Tibial nerve (tissue), 4 donors: ENCODE results near the gene C22orf39.

Source experiments
- CTCF ChIP-seq, 5 experiments: fragments of 200-600 bp in 3 of 5; fragments of 450-650 bp in 2 of 5; sonication (generic) in 3 of 5; IDR thresholded peaks; one replicate each; pipeline ENCODE4 v1.5.1; 2016 to 2019; ENCODE audit warnings: antibody characterized with exemption in 5 of 5, mild to moderate bottlenecking in 3 of 5, moderate library complexity in 2 of 5
- EP300 ChIP-seq, 2 donors: sonication (generic); formaldehyde crosslinking; IDR thresholded peaks; one replicate each; pipeline ENCODE4 v1.6.1; 2017; ENCODE audit warnings: antibody characterized with exemption in 2 of 2, mild to moderate bottlenecking in 1 of 2
- POLR2A ChIP-seq, 2 donors: fragments of 450-650 bp; IDR thresholded peaks; one replicate each; pipeline ENCODE4 v1.6.1; 2017; ENCODE audit warnings: antibody characterized with exemption in 2 of 2, mild to moderate bottlenecking in 2 of 2, moderate library complexity in 2 of 2

DNA sequence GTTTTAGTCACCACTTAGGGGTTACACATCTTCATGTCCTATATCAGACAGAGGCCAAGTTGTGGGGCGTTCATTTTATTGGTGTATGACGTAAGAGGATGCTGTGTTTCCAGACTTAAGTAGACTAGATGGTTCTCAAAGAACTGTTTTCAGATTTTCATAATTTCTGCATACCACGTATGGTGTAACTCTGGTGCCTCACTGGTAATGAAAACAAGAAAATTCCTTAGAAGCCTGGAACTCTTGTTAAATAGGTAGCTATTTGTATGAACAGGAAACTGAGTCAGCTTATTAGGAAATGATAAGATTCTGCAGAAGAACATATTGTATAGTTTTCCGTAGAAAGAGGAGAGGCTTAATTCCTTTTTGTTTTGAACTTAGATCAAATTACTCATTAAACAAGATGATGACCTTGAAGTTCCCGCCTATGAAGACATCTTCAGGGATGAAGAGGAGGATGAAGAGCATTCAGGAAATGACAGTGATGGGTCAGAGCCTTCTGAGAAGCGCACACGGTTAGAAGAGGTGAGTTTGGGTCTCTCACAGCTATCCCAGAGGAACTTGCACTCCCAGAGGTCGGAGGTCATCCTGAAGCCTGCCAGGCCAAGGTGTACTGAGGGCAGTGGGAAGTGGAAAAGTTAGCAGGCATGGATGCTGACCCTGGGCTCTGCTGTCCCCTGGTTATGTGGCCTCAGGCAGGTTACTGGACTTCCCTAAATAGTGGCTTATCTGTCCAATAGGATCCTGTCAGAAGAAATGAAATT is 36.2 kb upstream of the C22orf39 start:
- TF ChIP-seq CTCF (IDR thresholded peaks at IDR 0.05) (no peak), EP300 (IDR thresholded peaks at IDR 0.05) (no peak), POLR2A (IDR thresholded peaks at IDR 0.05) (no peak)
